Stimulated activated CD8-positive, alpha-beta memory T cell treated with anti-CD3 and anti-CD28 coated beads, Interleukin-15, amount 100 ng/mL, for 48 hours (primary cell): ENCODE measurements around the gene NBEA.
"Not testable (repeated sequence)": the region's sequence is repeated elsewhere in the genome, so short reads cannot be mapped to it uniquely, and the experiment has no call there.

Source experiments
- DNase-seq, 2 donors: peaks; one replicate each; pipeline ENCODE4 v3.0.0-alpha.2; 2020; ENCODE audit warnings: low read depth in 2 of 2

The NBEA gene

GRCh38 chr13:35672611-35673010, 730.5 kb downstream of the NBEA start:
- no peak for DNase-seq

GRCh38 chr13:35675651-35676050, 733.6 kb downstream of the NBEA start:
- no peak for DNase-seq

- DNase-seq, result not testable (repeated sequence)
Measured at GRCh38 chr13:35677863-35678262, 735.8 kb downstream of the NBEA start.

- no peak for DNase-seq
Measured at GRCh38 chr13:35681685-35682084, 739.6 kb downstream of the NBEA start.

- no peak for DNase-seq
Measured at GRCh38 chr13:35684432-35684831, 742.4 kb downstream of the NBEA start.

DNA sequence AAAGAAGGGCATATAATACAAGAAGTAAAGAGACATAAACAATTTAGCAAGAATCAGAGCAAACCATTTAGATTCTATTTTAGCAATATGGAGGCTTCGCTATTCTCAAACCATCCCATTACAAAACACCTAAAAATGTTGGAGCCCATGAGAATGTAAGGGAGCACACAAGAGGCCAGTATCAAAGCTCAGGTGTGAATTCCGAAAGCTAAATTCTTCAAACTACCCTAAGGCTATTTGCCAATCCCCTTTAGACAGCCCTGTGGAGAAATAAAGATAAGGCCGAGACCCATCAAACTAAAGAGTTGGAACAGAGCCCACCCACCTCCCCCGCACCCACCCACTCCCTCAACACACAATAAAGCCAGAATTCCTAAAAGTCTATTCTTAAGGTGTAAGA, 745.3 kb downstream of the NBEA start:
- DNase-seq, result no peak

GRCh38 chr13:35690581-35691207, 748.6 kb downstream of the NBEA start:
- DNase-seq, result no peak

DNA sequence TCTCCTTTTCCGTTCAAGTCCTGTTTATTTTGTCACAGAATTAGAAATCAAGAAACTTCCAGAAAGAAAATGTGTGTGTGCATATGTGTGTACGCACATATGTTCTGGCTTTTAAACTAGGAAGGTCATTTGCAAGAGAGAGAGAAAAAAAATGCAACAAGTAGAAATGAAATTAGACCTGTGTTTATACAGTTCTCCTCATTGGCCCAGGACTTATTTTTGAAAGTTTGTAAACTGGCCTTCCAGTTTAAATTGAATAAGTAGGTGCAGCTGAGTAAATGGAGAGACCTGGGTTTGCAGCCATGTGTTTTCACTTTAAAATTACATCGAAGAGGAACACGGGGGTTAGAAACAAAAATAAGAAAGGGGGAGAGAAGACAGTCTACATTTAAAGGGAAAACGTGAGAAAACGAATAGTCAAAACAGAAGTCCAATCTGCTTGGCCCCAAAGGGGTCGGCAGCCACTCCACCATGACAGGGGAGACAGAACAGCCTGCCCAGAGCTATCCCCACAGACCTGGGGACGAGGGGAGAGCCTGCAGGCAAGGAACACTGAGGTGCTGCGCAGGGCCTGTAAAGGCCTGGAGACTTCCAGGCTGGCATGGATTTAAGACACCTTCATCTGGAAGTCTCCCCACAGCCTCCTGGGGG, 751.2 kb downstream of the NBEA start:
- no peak for DNase-seq

DNA sequence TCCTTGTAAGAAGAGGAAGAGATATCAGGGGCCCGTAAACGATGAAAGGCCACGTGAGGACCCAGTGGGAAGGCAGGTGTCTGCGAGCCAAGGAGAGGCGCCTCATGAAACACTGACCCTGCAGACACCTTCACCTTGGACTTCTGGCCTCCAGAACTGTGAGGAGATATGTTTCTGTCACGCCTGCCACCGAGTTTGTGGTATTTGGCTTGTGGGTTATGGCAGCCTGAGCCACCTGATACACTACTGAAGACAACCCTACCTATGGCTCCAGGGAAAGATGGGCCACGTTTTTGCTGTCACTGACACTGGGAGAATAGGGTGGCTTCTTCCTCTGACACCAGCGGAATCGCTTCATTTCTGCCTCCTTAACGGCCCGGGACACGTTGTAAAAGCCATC, 752.0 kb downstream of the NBEA start:
- no peak for DNase-seq

GRCh38 chr13:35694549-35695447, 752.7 kb downstream of the NBEA start:
- DNase-seq, result no peak

GRCh38 chr13:35695448-35695770, 753.3 kb downstream of the NBEA start:
- DNase-seq, result no peak

GRCh38 chr13:35697186-35697730, 755.2 kb downstream of the NBEA start:
- DNase-seq, result no peak

DNA sequence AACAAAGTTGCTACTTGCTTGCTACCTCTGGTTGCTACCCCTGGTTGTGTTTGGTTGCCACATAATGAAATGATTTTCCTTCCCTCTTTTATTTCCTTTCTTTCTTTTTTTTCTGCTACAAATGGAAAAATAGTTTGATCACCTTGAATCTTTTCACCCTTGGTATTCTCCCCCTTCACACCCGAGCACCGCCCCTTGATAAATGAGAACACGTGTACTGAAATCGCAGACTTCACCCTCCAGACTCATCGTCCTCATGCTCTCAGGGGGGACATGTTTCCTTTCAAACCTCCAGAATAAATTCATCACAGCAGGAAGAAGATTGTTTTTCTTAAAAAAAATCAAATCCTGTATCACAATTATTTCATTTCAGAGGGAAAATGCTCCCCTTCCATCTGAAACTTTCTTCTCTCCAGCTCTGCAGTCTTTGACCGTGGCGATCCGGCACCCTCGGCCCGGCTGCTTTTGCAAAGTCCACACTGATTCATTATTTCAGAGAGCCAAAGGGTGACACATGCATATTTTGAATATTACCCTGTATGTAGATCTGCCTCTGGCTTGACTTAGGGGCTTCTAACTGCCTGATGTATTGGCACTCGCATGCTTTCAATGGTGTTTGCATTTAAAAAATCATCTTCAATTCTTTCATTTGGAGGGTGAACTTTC, 757.0 kb downstream of the NBEA start:
- no peak for DNase-seq

GRCh38 chr13:35699825-35700510, 757.9 kb downstream of the NBEA start:
- DNase-seq, result no peak

DNA sequence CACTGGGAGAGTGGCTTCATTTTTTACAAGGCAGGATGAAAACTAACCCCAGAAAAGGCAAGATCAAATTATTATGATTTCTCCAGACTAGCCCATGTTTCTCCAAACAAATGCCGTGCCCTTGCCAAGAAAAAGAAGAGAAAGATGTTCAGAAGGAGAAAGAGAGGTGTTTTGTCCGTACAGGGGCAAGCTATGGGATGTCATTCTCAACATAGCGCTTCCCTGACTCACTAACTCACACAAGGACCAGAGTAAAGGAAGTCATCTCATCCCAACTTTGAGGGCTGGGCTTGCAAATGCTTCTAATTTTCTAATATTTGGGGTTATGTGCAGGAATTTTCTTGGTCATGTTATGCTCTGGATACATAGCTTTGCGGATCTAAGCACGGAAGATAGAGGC, 758.6 kb downstream of the NBEA start:
- DNase-seq, result no peak

- DNase-seq, result no peak
Measured at GRCh38 chr13:35702316-35702715, 760.2 kb downstream of the NBEA start.

DNA sequence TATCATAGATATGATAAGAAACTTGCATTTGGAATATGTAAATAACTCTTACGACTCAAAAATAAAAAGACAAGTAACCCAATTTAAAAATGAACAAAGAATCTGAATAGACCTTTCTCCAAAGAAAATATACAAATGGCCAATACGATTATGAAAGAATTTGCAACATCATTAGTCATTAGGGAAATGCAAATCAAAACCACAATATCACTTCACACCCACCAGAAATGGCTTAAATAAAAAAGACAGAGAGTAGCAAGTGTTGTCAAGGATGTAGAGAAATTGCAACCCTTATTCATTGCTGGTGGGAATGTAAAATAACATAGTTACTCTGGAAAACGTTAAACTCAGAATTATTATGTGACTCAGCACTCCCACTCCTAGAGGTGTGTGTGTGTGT, 761.0 kb downstream of the NBEA start:
- DNase-seq, result no peak

GRCh38 chr13:35704331-35704730, 762.3 kb downstream of the NBEA start:
- no peak for DNase-seq

GRCh38 chr13:35706281-35706680, 764.2 kb downstream of the NBEA start:
- DNase-seq, result no peak

DNA sequence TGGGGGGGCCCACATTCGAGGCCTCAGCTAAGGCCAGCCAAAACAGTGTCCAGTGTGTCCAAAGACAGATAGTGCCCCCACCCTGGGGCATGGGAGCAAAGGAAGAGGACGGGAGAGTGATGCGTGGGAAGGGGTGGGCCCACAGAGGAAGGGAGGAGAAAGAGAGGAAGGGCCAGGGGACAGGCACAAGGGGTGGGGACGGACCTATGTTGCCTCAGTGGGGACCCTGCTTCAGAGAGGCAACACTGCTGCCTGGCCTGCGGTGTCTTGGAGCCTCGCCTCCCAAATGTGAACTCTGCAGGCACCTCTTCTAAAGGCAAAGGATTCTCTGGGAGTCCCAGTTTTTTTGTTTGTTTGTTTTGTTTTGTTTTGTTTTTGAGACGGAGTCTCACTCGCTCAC, 764.7 kb downstream of the NBEA start:
- no peak for DNase-seq

GRCh38 chr13:35711909-35712308, 769.8 kb downstream of the NBEA start:
- DNase-seq, result no peak
